ENCODE data around the gene NXPE1.

NXPE1 gene

DNA sequence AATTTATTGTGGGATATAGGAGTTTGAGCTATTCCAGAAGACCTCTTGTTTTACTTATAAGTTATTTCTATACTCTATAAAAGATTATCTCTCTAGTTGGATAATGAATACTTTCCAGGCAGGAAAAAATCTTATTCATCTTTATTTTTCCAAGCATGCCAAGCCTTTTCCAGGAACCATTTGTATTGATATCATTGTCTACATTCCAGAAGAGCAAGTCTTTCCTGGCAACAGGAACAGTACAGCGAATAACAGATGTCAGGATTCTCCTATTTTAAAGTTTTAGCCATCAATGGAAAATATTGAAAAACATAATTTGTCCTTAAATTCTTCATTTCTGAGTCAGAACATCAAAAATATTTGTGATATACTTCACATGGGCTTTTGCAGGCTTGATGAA lies 5.2 kb upstream of the NXPE1 start:
- H3K9me3 ChIP-seq (ENCODE audit: control insufficient read depth in 5 of 5, low read length in 5 of 5): peaks cover 0 to 2% (median 0%) of the 10 kb centered on the region in 5 donors
- no peak overlapping the region for H3K9ac ChIP-seq (ENCODE audit: low read length in 5 of 5)
- H3K27me3 ChIP-seq (ENCODE audit: control insufficient read depth in 5 of 5, insufficient read depth in 4 of 5, low read length in 5 of 5): no peaks in the 10 kb centered on the region
- no peak overlapping the region for H3K4me3 ChIP-seq (ENCODE audit: low read depth in 1 of 5, low read length in 5 of 5)
- peaks cover 0 to 3% (median 0%) of the 10 kb centered on the region in 5 donors for H3K4me1 ChIP-seq (ENCODE audit: control insufficient read depth in 5 of 5, insufficient read depth in 5 of 5, low read length in 5 of 5)
- no peaks in the 10 kb centered on the region for H3K36me3 ChIP-seq (ENCODE audit: control insufficient read depth in 5 of 5, insufficient read depth in 5 of 5, low read length in 5 of 5)
- H3K27ac ChIP-seq (ENCODE audit: low read depth, low read length): no peak overlapping the region

DNA sequence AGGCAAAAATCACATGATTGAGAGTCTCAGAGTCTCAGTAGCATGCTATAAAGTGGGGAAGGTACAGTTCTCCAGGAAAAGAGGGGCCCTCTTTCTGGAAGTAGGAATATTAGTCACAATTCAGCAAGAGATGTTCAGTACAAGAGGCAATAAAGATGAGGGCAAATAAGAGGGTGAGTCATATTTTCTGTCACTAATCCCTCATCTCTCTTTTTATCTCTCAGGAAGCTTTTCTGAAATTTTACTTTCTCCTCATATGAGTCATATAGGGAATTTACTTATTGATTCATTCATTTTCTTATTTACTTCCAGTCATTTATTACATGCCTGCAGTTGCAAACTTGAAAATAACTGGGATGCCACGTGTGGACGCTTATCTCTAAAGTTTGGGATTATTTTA lies 3.4 kb upstream of the NXPE1 start:
- no peaks in the 10 kb centered on the region for H3K36me3 ChIP-seq (ENCODE audit: control insufficient read depth in 5 of 5, insufficient read depth in 5 of 5, low read length in 5 of 5)
- no peak overlapping the region for H3K27ac ChIP-seq (ENCODE audit: low read depth, low read length)
- H3K4me1 ChIP-seq (ENCODE audit: control insufficient read depth in 5 of 5, insufficient read depth in 5 of 5, low read length in 5 of 5): peaks cover 0 to 3% (median 0%) of the 10 kb centered on the region in 5 donors
- H3K4me3 ChIP-seq (ENCODE audit: low read depth in 1 of 5, low read length in 5 of 5): no peak overlapping the region
- peaks cover 0 to 2% (median 0%) of the 10 kb centered on the region in 5 donors for H3K9me3 ChIP-seq (ENCODE audit: control insufficient read depth in 5 of 5, low read length in 5 of 5)
- H3K9ac ChIP-seq (ENCODE audit: low read length in 5 of 5): no peak overlapping the region
- no peaks in the 10 kb centered on the region for H3K27me3 ChIP-seq (ENCODE audit: control insufficient read depth in 5 of 5, insufficient read depth in 4 of 5, low read length in 5 of 5)

DNA sequence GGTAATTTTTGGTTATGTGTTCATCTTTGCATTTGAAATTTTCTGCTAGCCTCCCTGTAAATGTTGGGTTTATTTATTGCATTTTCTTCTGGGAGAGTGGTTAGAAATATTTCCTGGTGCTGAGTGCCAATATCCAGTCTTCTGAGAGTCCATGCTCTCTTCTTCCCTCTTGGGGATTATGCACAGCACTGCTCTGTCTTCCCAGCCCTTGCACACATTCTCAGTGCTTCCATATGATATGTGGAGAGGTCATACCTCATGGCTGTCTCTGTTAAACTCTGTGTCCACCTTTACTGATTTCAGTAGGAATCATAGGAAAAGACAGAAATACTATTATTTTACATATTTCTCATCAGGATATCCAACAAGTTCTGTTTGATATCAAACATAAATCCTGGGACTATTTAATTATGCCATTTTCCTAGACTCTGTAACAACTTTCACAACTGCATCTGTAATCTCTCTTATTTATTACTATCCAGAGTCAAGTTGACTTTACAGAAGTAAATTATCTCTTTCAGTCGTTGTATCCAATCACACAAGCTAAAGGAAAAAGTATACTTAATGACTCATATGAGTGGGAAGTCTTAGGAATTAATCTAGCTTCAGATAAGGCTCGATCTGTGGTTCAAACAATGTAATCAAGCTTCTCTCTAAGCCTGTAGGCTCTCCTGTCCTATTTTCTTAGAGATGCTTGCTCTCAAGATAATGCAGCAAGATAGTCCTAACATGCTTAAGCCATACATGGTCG lies 2.7 kb upstream of the NXPE1 start:
- no peaks in the 10 kb centered on the region for H3K36me3 ChIP-seq (ENCODE audit: control insufficient read depth in 5 of 5, insufficient read depth in 5 of 5, low read length in 5 of 5)
- peaks cover 0 to 3% (median 0%) of the 10 kb centered on the region in 5 donors for H3K4me1 ChIP-seq (ENCODE audit: control insufficient read depth in 5 of 5, insufficient read depth in 5 of 5, low read length in 5 of 5)
- H3K27ac ChIP-seq (ENCODE audit: low read depth, low read length): no peak overlapping the region
- H3K9ac ChIP-seq (ENCODE audit: low read length in 5 of 5): no peak overlapping the region
- H3K4me3 ChIP-seq (ENCODE audit: low read depth in 1 of 5, low read length in 5 of 5): no peak overlapping the region
- peaks cover 0 to 2% (median 0%) of the 10 kb centered on the region in 5 donors for H3K9me3 ChIP-seq (ENCODE audit: control insufficient read depth in 5 of 5, low read length in 5 of 5)
- no peaks in the 10 kb centered on the region for H3K27me3 ChIP-seq (ENCODE audit: control insufficient read depth in 5 of 5, insufficient read depth in 4 of 5, low read length in 5 of 5)

DNA sequence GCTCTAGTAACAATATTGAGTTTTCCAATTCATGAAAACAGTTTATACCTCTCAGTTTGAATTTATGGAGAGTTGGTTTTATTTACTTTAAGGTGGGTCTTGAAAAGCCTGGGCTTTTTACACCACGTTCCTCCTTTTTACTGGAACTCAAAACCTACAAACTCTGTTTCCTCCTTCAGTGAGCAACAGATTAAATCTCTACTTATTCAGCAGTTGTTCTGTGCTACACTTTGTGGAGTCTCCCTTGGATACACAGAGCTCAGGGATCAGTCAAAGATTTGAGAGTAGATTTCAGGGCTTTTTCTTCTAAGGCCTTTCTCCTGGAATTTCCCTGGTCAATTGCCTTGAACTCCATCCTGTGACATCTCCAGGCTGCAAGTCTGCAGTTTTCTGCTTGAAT lies 3.5 kb downstream of the NXPE1 start:
- Histone ChIP-seq H3K36me3 (ENCODE audit: control insufficient read depth in 5 of 5, insufficient read depth in 5 of 5, low read length in 5 of 5) (no peaks in the 10 kb centered on the region), H3K27ac (ENCODE audit: low read depth, low read length) (no peak overlapping the region), H3K4me1 (ENCODE audit: control insufficient read depth in 5 of 5, insufficient read depth in 5 of 5, low read length in 5 of 5) (peaks cover 0 to 1% (median 0%) of the 10 kb centered on the region in 5 donors), H3K9me3 (ENCODE audit: control insufficient read depth in 5 of 5, low read length in 5 of 5) (no peaks in the 10 kb centered on the region), H3K27me3 (ENCODE audit: control insufficient read depth in 5 of 5, insufficient read depth in 4 of 5, low read length in 5 of 5) (no peaks in the 10 kb centered on the region), H3K4me3 (ENCODE audit: low read depth in 1 of 5, low read length in 5 of 5) (no peak overlapping the region), H3K9ac (ENCODE audit: low read length in 5 of 5) (no peak overlapping the region)

DNA sequence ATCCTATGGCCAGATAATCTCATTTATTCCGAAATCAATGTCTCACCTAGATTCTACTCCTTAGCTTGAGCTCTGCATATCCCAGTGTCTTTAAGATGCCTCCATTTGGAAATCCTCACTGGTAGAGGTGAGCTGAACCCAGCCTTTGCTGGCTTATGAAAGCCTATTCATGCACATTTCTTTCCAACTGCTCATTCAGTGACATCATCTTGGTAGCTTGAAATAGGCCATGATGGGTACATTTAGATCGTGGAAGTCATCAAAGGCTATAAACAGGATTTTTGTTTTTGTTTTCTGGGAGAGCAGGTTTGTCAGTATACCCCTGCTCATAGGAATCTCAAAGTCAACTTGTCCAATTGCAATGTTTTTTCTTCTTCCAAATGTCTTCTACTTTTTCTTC lies 6.0 kb downstream of the NXPE1 start:
- Histone ChIP-seq H3K4me3 (ENCODE audit: low read depth in 1 of 5, low read length in 5 of 5) (no peak overlapping the region), H3K9me3 (ENCODE audit: control insufficient read depth in 5 of 5, low read length in 5 of 5) (no peaks in the 10 kb centered on the region), H3K4me1 (ENCODE audit: control insufficient read depth in 5 of 5, insufficient read depth in 5 of 5, low read length in 5 of 5) (no peaks in the 10 kb centered on the region), H3K27me3 (ENCODE audit: control insufficient read depth in 5 of 5, insufficient read depth in 4 of 5, low read length in 5 of 5) (no peaks in the 10 kb centered on the region), H3K36me3 (ENCODE audit: control insufficient read depth in 5 of 5, insufficient read depth in 5 of 5, low read length in 5 of 5) (no peaks in the 10 kb centered on the region), H3K27ac (ENCODE audit: low read depth, low read length) (no peak overlapping the region), H3K9ac (ENCODE audit: low read length in 5 of 5) (no peak overlapping the region)

GRCh38 chr11:114551060-114551459 lies 8.6 kb downstream of the NXPE1 start:
- H3K4me1 ChIP-seq (ENCODE audit: control insufficient read depth in 5 of 5, insufficient read depth in 5 of 5, low read length in 5 of 5): no peaks in the 10 kb centered on the region
- H3K9ac ChIP-seq (ENCODE audit: low read length in 5 of 5): no peak overlapping the region
- no peaks in the 10 kb centered on the region for H3K9me3 ChIP-seq (ENCODE audit: control insufficient read depth in 5 of 5, low read length in 5 of 5)
- H3K27me3 ChIP-seq (ENCODE audit: control insufficient read depth in 5 of 5, insufficient read depth in 4 of 5, low read length in 5 of 5): no peaks in the 10 kb centered on the region
- no peak overlapping the region for H3K27ac ChIP-seq (ENCODE audit: low read depth, low read length)
- H3K36me3 ChIP-seq (ENCODE audit: control insufficient read depth in 5 of 5, insufficient read depth in 5 of 5, low read length in 5 of 5): no peaks in the 10 kb centered on the region
- no peak overlapping the region for H3K4me3 ChIP-seq (ENCODE audit: low read depth in 1 of 5, low read length in 5 of 5)

DNA sequence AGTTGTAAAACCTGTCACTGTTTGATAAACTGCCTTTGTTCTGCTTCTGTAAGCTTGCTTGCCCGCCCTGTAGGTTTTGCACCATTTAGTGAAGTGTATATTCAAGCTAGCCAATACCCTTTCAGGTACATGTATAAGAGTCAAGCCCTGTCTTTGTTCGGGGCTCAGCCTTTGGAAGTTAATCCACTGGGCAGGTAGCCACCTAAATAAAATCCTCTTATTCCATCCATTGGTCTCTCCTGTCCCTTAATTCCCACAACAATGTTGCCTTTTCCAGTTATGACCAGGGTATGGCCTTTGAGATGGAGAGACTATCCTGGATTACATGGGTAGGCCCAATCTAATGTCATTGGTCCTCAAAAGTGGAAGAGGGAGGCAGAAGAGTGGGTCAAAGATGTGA lies 34.0 kb downstream of the NXPE1 start:
- Histone ChIP-seq H3K9me3 (ENCODE audit: control insufficient read depth in 5 of 5, low read length in 5 of 5) (peaks cover 0 to 18% (median 5%) of the 10 kb centered on the region in 5 donors), H3K27me3 (ENCODE audit: control insufficient read depth in 5 of 5, insufficient read depth in 4 of 5, low read length in 5 of 5) (no peaks in the 10 kb centered on the region), H3K9ac (ENCODE audit: low read length in 5 of 5) (no peak overlapping the region), H3K36me3 (ENCODE audit: control insufficient read depth in 5 of 5, insufficient read depth in 5 of 5, low read length in 5 of 5) (no peaks in the 10 kb centered on the region), H3K4me3 (ENCODE audit: low read depth in 1 of 5, low read length in 5 of 5) (no peak overlapping the region), H3K4me1 (ENCODE audit: control insufficient read depth in 5 of 5, insufficient read depth in 5 of 5, low read length in 5 of 5) (peaks cover 0 to 7% (median 0%) of the 10 kb centered on the region in 5 donors), H3K27ac (ENCODE audit: low read depth, low read length) (no peak overlapping the region)

- Histone ChIP-seq H3K27ac (ENCODE audit: low read depth, low read length) (no peak overlapping the region), H3K36me3 (ENCODE audit: control insufficient read depth in 5 of 5, insufficient read depth in 5 of 5, low read length in 5 of 5) (no peaks in the 10 kb centered on the region), H3K4me3 (ENCODE audit: low read depth in 1 of 5, low read length in 5 of 5) (no peak overlapping the region), H3K4me1 (ENCODE audit: control insufficient read depth in 5 of 5, insufficient read depth in 5 of 5, low read length in 5 of 5) (peaks cover 0 to 7% (median 0%) of the 10 kb centered on the region in 5 donors), H3K9me3 (ENCODE audit: control insufficient read depth in 5 of 5, low read length in 5 of 5) (peaks cover 0 to 18% (median 5%) of the 10 kb centered on the region in 5 donors), H3K9ac (ENCODE audit: low read length in 5 of 5) (no peak overlapping the region), H3K27me3 (ENCODE audit: control insufficient read depth in 5 of 5, insufficient read depth in 4 of 5, low read length in 5 of 5) (no peaks in the 10 kb centered on the region)
These were observed 35.6 kb downstream of the NXPE1 start for GRCh38 chr11:114524122-114524521.

- no peak overlapping the region for H3K27ac ChIP-seq (ENCODE audit: low read depth, low read length)
- no peak overlapping the region for H3K9ac ChIP-seq (ENCODE audit: low read length in 5 of 5)
- no peaks in the 10 kb centered on the region for H3K27me3 ChIP-seq (ENCODE audit: control insufficient read depth in 5 of 5, insufficient read depth in 4 of 5, low read length in 5 of 5)
- H3K36me3 ChIP-seq (ENCODE audit: control insufficient read depth in 5 of 5, insufficient read depth in 5 of 5, low read length in 5 of 5): no peaks in the 10 kb centered on the region
- peaks cover 0 to 18% (median 5%) of the 10 kb centered on the region in 5 donors for H3K9me3 ChIP-seq (ENCODE audit: control insufficient read depth in 5 of 5, low read length in 5 of 5)
- H3K4me1 ChIP-seq (ENCODE audit: control insufficient read depth in 5 of 5, insufficient read depth in 5 of 5, low read length in 5 of 5): peaks cover 0 to 7% (median 0%) of the 10 kb centered on the region in 5 donors
- no peak overlapping the region for H3K4me3 ChIP-seq (ENCODE audit: low read depth in 1 of 5, low read length in 5 of 5)
These were observed 36.9 kb downstream of the NXPE1 start for GRCh38 chr11:114522818-114523217.

DNA sequence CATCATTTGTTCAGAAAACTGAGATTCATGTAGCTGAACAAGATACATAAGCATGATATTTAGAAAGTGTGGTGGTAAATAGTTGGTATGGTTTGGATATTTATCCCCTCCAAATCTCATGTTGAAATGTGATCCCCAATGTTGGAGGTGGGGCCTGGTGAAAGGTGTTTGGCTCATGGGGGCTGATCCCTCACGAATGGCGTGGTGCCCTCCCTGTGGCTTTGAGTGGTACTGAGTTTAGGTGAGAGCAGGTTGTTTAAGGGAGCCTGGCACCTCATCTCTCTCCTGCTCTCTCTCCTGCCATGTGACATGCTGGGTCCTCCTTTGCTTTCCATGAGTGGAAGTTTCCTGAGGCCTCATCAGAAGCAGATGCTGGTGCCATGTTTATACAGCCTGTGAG lies 48.1 kb downstream of the NXPE1 start:
- Histone ChIP-seq H3K27me3 (ENCODE audit: control insufficient read depth in 5 of 5, insufficient read depth in 4 of 5, low read length in 5 of 5) (no peaks in the 10 kb centered on the region), H3K4me1 (ENCODE audit: control insufficient read depth in 5 of 5, insufficient read depth in 5 of 5, low read length in 5 of 5) (no peaks in the 10 kb centered on the region), H3K4me3 (ENCODE audit: low read depth in 1 of 5, low read length in 5 of 5) (no peak overlapping the region), H3K9ac (ENCODE audit: low read length in 5 of 5) (no peak overlapping the region), H3K36me3 (ENCODE audit: control insufficient read depth in 5 of 5, insufficient read depth in 5 of 5, low read length in 5 of 5) (no peaks in the 10 kb centered on the region), H3K27ac (ENCODE audit: low read depth, low read length) (no peak overlapping the region), H3K9me3 (ENCODE audit: control insufficient read depth in 5 of 5, low read length in 5 of 5) (no peaks in the 10 kb centered on the region)

Measured in subcutaneous abdominal adipose tissue (tissue), 5 donors.